SK-N-SH treated with all-trans-retinoic acid at 6 μM for 48 hours (cell line): ENCODE data around the gene LORICRIN.

Experiments used
- ATAC-seq: fragments of 200-7000 bp; cut with Tn5 transposase; 3 replicates; pipeline ENCODE4 v1.9.1; 2020; ENCODE audit warnings: mild to moderate bottlenecking, moderate library complexity
- ARNTL ChIP-seq: fragments of 450-650 bp; formaldehyde crosslinking; IDR thresholded peaks from 2 replicates; pipeline ENCODE4 v1.5.0; 2020; ENCODE audit warnings: low read depth, mild to moderate bottlenecking, moderate library complexity, borderline replicate concordance
- BACH2 ChIP-seq: fragments of 250-450 bp; sonication (Bioruptor Pico); IDR thresholded peaks from 2 replicates; pipeline ENCODE4 v1.9.0; 2021; ENCODE audit warnings: mild to moderate bottlenecking, borderline replicate concordance
- CSDC2 ChIP-seq: fragments of 250-450 bp; sonication (Bioruptor Pico); IDR thresholded peaks from 2 replicates; pipeline ENCODE4 v1.5.0; 2020; ENCODE audit warnings: mild to moderate bottlenecking, moderate library complexity
- CSRNP3 ChIP-seq: fragments of 250-450 bp; sonication (Bioruptor Pico); IDR thresholded peaks from 2 replicates; pipeline ENCODE4 v1.5.1; 2021; ENCODE audit warnings: mild to moderate bottlenecking, moderate library complexity
- ESRRG ChIP-seq: fragments of 250-450 bp; sonication (Bioruptor Pico); IDR thresholded peaks from 2 replicates; pipeline ENCODE4 v1.6.1; 2021; ENCODE audit warnings: mild to moderate bottlenecking
- GLIS3 ChIP-seq: fragments of 250-450 bp; sonication (Bioruptor Pico); IDR thresholded peaks from 2 replicates; pipeline ENCODE4 v1.5.0; 2020; ENCODE audit warnings: mild to moderate bottlenecking, moderate library complexity
- OSR1 ChIP-seq: fragments of 250-450 bp; sonication (Bioruptor Pico); IDR thresholded peaks from 2 replicates; pipeline ENCODE4 v1.8.0; 2022; ENCODE audit warnings: moderate library complexity, mild to moderate bottlenecking, inconsistent platforms
- PATZ1 ChIP-seq: fragments of 250-450 bp; sonication (Bioruptor Pico); IDR thresholded peaks from 2 replicates; pipeline ENCODE4 v1.8.0; 2020; ENCODE audit warnings: mild to moderate bottlenecking, moderate library complexity, borderline replicate concordance
- POU6F1 ChIP-seq: fragments of 250-450 bp; sonication (Bioruptor Pico); IDR thresholded peaks from 2 replicates; pipeline ENCODE4 v1.8.0; 2021; ENCODE audit warnings: low read depth, mild to moderate bottlenecking, moderate library complexity, borderline replicate concordance
- PPARA ChIP-seq: fragments of 250-450 bp; sonication (Bioruptor Pico); IDR thresholded peaks from 2 replicates; pipeline ENCODE4 v1.5.0; 2020; ENCODE audit warnings: mild to moderate bottlenecking, borderline replicate concordance
- SNAI2 ChIP-seq: fragments of 250-450 bp; sonication (Bioruptor Pico); IDR thresholded peaks from 2 replicates; pipeline ENCODE4 v1.5.0; 2020; ENCODE audit warnings: mild to moderate bottlenecking, moderate library complexity
- TCF4 ChIP-seq: fragments of 250-450 bp; sonication (Bioruptor Pico); IDR thresholded peaks from 2 replicates; pipeline ENCODE4 v1.8.0; 2021; ENCODE audit warnings: mild to moderate bottlenecking, moderate library complexity, borderline replicate concordance
- TOX ChIP-seq: fragments of 250-450 bp; sonication (Bioruptor Pico); IDR thresholded peaks from 2 replicates; pipeline ENCODE4 v1.8.0; 2021; ENCODE audit warnings: mild to moderate bottlenecking, moderate library complexity, borderline replicate concordance
- TSHZ2 ChIP-seq: fragments of 250-450 bp; sonication (Bioruptor Pico); IDR thresholded peaks from 2 replicates; pipeline ENCODE4 v1.5.0; 2020; ENCODE audit warnings: mild to moderate bottlenecking, moderate library complexity
- ZC3H10 ChIP-seq: fragments of 250-450 bp; sonication (Bioruptor Pico); IDR thresholded peaks from 2 replicates; pipeline ENCODE4 v1.5.1; 2021; ENCODE audit warnings: mild to moderate bottlenecking, moderate library complexity
- ZFP3 ChIP-seq: fragments of 250-450 bp; sonication (Bioruptor Pico); IDR thresholded peaks from 2 replicates; pipeline ENCODE4 v1.5.0; 2020; ENCODE audit warnings: mild to moderate bottlenecking, moderate library complexity
- ZFP30 ChIP-seq: fragments of 450-650 bp; formaldehyde crosslinking; IDR thresholded peaks from 2 replicates; pipeline ENCODE4 v1.5.0; 2022; ENCODE audit warnings: mild to moderate bottlenecking, moderate library complexity
- ZNF565 ChIP-seq: fragments of 450-650 bp; formaldehyde crosslinking; conservative IDR thresholded peaks from 2 replicates; pipeline ENCODE4 v1.5.0; 2020; ENCODE audit warnings: low read depth, mild to moderate bottlenecking, moderate library complexity
- ZNF70 ChIP-seq: fragments of 450-650 bp; formaldehyde crosslinking; IDR thresholded peaks from 2 replicates; pipeline ENCODE4 v1.5.0; 2020; ENCODE audit warnings: mild to moderate bottlenecking, moderate library complexity

The LORICRIN gene

GRCh38 chr1:153260585-153261280, 1.2 kb downstream of the LORICRIN start:
- TF ChIP-seq ZFP3 (CRISPR knock-in tag), result no peak
- TF ChIP-seq ARNTL (CRISPR knock-in tag), result no peak
- TF ChIP-seq ZFP30 (CRISPR knock-in tag), result no peak
- TF ChIP-seq TCF4, result no peak
- TF ChIP-seq CSRNP3 (CRISPR knock-in tag), result no peak
- TF ChIP-seq ZNF565, result no peak
- TF ChIP-seq PATZ1 (CRISPR knock-in tag), result no peak
- no peak for TF ChIP-seq POU6F1 (CRISPR knock-in tag)
- TF ChIP-seq TSHZ2 (CRISPR knock-in tag), result no peak
- no peak for TF ChIP-seq CSDC2 (CRISPR knock-in tag)
- TF ChIP-seq GLIS3 (CRISPR knock-in tag), result no peak
- TF ChIP-seq BACH2, result no peak
- no peak for TF ChIP-seq ZC3H10
- no peak for TF ChIP-seq SNAI2
- no peak for TF ChIP-seq ESRRG (CRISPR knock-in tag)
- peak; percentile 36 for ATAC-seq

GRCh38 chr1:153261281-153262069, 2.0 kb downstream of the LORICRIN start:
- peak; percentile 62; the same call in 1 of the 2 replicates for TF ChIP-seq ZNF70 (CRISPR knock-in tag)
- no peak for TF ChIP-seq CSRNP3 (CRISPR knock-in tag)
- peak; percentile 66 for ATAC-seq

- ATAC-seq, result no peak
- TF ChIP-seq ESRRG (CRISPR knock-in tag) (no peak), PPARA (no peak), CSRNP3 (CRISPR knock-in tag) (no peak), TCF4 (no peak), TOX (CRISPR knock-in tag) (no peak), ZC3H10 (no peak), OSR1 (CRISPR knock-in tag) (no peak)
Observed at GRCh38 chr1:153262070-153262366, 2.5 kb downstream of the LORICRIN start.
